Measurements from ENCODE around the gene PTP4A2.

Gene PTP4A2

GRCh38 chr1:31883357-31883942, 54.7 kb downstream of the PTP4A2 start:
- no peak for DNase-seq

- no peak for DNase-seq
Measured at GRCh38 chr1:31881688-31882000, 56.5 kb downstream of the PTP4A2 start.

- DNase-seq: no peak
Measured at GRCh38 chr1:31880957-31881687, 57.0 kb downstream of the PTP4A2 start.

- DNase-seq: no peak
Measured at GRCh38 chr1:31879981-31880608, 58.1 kb downstream of the PTP4A2 start.

GRCh38 chr1:31878058-31878457, 60.1 kb downstream of the PTP4A2 start:
- peak in 1 of 3 donors; percentile 11 for DNase-seq

GRCh38 chr1:31877544-31877943, 60.6 kb downstream of the PTP4A2 start:
- DNase-seq: no peak

- DNase-seq: no peak
Measured at GRCh38 chr1:31875636-31876236, 62.4 kb downstream of the PTP4A2 start.

- DNase-seq: no peak
Measured at GRCh38 chr1:31874942-31875341, 63.2 kb downstream of the PTP4A2 start.

- DNase-seq: peak in 2 of 3 donors; percentile 13 to 25
Measured at GRCh38 chr1:31872658-31873636, 65.2 kb downstream of the PTP4A2 start.

GRCh38 chr1:31871703-31872102, 66.5 kb downstream of the PTP4A2 start:
- DNase-seq: no peak

GRCh38 chr1:31870086-31870736, 68.0 kb downstream of the PTP4A2 start:
- DNase-seq: no peak

GRCh38 chr1:31869449-31869848, 68.7 kb downstream of the PTP4A2 start:
- peak; percentile 32 to 39 (median 35) for DNase-seq

GRCh38 chr1:31868862-31869261, 69.3 kb downstream of the PTP4A2 start:
- no peak for DNase-seq

- no peak for DNase-seq
Measured at GRCh38 chr1:31867546-31867945, 70.6 kb downstream of the PTP4A2 start.

GRCh38 chr1:31866450-31867032, 71.6 kb downstream of the PTP4A2 start:
- no peak for DNase-seq

GRCh38 chr1:31865728-31866449, 72.3 kb downstream of the PTP4A2 start:
- no peak for DNase-seq

- no peak for DNase-seq
Measured at GRCh38 chr1:31862071-31862470, 76.1 kb downstream of the PTP4A2 start.

- DNase-seq: no peak
Measured at GRCh38 chr1:31861346-31861745, 76.8 kb downstream of the PTP4A2 start.

GRCh38 chr1:31860581-31860980, 77.6 kb downstream of the PTP4A2 start:
- no peak for DNase-seq

- DNase-seq: no peak
Measured at GRCh38 chr1:31859719-31860118, 78.4 kb downstream of the PTP4A2 start.

- DNase-seq: no peak
Measured at GRCh38 chr1:31859044-31859443, 79.1 kb downstream of the PTP4A2 start.
